ENCODE data around the gene MTMR6. TPM values are rescaled to one million over a fixed set of nuclear protein-coding genes. Genes with fewer than 3 reads are reported as not detected.

MTMR6 gene
- total RNA-seq, 1 donor from 2014 or later, result 9.6 TPM

DNA sequence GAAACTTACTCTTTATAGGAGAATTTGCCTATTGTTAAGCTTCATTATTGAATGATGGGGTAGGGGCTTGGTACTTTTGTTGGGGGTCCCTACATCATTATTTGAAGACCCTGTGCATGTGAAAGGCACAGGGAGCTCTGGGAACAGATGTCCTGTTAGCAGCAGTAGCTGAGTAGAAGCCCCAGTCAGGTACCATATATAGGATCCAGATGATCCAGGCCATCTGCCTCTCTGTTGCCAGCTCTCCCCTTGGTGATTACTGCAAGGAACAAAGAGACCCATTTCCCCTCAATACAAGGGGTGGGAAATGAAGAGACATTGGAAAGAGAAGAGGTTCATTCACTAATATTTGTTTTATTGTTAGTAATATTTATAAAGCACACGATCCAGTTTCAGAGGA, 4.4 kb upstream of the MTMR6 start:
- no peaks in the 10 kb centered on the region for H3K4me1 Mint-ChIP-seq (ENCODE audit: low read depth)
- H3K4me3 Mint-ChIP-seq (ENCODE audit: low read depth), result no peak overlapping the region
- H3K27me3 Mint-ChIP-seq, result peaks cover 43% of the 10 kb centered on the region
- no peaks in the 10 kb centered on the region for H3K9me3 Mint-ChIP-seq (ENCODE audit: low read depth)
- TF ChIP-seq, protein P1, sequence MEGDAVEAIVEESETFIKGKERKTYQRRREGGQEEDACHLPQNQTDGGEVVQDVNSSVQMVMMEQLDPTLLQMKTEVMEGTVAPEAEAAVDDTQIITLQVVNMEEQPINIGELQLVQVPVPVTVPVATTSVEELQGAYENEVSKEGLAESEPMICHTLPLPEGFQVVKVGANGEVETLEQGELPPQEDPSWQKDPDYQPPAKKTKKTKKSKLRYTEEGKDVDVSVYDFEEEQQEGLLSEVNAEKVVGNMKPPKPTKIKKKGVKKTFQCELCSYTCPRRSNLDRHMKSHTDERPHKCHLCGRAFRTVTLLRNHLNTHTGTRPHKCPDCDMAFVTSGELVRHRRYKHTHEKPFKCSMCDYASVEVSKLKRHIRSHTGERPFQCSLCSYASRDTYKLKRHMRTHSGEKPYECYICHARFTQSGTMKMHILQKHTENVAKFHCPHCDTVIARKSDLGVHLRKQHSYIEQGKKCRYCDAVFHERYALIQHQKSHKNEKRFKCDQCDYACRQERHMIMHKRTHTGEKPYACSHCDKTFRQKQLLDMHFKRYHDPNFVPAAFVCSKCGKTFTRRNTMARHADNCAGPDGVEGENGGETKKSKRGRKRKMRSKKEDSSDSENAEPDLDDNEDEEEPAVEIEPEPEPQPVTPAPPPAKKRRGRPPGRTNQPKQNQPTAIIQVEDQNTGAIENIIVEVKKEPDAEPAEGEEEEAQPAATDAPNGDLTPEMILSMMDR (IDR thresholded peaks at IDR 0.05; ENCODE audit: unreplicated experiment), result no peak
- no peaks in the 10 kb centered on the region for H3K36me3 Mint-ChIP-seq (ENCODE audit: insufficient read depth)
- no peak for DNase-seq (ENCODE audit: low spot score, unreplicated experiment)
- H3K27ac Mint-ChIP-seq, result no peak overlapping the region

DNA sequence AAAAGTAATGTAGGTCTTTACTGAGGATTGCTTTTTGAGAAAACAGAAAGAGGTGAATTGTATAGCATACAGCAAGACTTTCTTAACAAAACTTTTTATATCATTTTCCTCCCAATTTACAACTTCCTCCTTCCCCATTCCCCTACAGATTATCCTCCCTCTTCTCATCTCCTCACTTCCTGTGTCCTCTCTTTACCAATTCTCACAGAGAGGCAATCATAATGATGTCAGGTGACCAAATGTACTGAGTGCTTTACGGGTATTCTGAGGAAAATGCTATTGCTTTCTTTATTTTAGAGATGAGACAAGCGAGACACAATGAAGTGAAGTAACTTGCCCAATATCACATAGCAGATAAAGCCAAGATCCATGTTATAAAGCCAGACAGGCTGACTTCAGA, 1.7 kb upstream of the MTMR6 start:
- no peak overlapping the region for H3K4me3 Mint-ChIP-seq (ENCODE audit: low read depth)
- H3K4me1 Mint-ChIP-seq (ENCODE audit: low read depth), result peaks cover 5% of the 10 kb centered on the region
- H3K27me3 Mint-ChIP-seq, result peaks cover 27% of the 10 kb centered on the region
- no peak for DNase-seq (ENCODE audit: low spot score, unreplicated experiment)
- no peaks in the 10 kb centered on the region for H3K9me3 Mint-ChIP-seq (ENCODE audit: low read depth)
- no peaks in the 10 kb centered on the region for H3K36me3 Mint-ChIP-seq (ENCODE audit: insufficient read depth)
- no peak overlapping the region for H3K27ac Mint-ChIP-seq
- TF ChIP-seq, protein P1 (IDR thresholded peaks at IDR 0.05; ENCODE audit: unreplicated experiment), result no peak

DNA sequence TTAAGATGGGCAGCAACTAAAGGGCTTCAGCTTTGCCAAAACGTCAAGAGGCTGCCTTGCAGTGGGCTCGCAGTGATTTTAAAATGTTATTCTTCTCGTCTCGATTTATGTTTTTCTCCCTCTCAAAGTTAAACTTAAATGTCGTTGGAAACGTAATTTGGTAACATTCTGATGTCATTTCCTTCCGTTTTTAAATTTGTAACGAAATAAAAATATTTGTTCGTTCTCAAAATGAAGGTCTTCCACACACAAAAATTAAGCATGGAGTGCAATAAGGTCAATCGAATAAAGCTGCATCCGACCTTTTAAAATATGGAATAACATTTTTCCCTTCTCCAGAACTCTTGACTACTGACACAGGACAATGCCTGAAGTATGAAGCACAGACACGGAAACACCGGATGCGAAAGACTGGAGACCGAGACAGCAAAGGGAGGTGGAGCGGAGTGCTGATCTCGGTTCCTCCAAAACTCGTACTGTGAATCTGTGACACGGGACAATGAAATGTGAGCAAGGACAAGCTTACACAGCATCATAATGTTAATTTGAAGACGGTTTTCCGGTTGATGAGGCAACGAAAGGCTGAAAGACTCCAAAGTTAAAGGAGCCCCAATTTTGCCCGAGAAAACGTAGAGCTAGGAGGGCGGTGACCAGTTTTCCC, 850 bp downstream of the MTMR6 start:
- Mint-ChIP-seq H3K4me3 (ENCODE audit: low read depth) (peak overlapping the region; percentile 92), H3K9me3 (ENCODE audit: low read depth) (no peaks in the 10 kb centered on the region), H3K27me3 (peaks cover 21% of the 10 kb centered on the region), H3K27ac (peak overlapping the region; percentile 91), H3K4me1 (ENCODE audit: low read depth) (peaks cover 5% of the 10 kb centered on the region), H3K36me3 (ENCODE audit: insufficient read depth) (peaks cover 2% of the 10 kb centered on the region)
- no peak for DNase-seq (ENCODE audit: low spot score, unreplicated experiment)
- TF ChIP-seq, protein P1 (IDR thresholded peaks at IDR 0.05; ENCODE audit: unreplicated experiment), result no peak

DNA sequence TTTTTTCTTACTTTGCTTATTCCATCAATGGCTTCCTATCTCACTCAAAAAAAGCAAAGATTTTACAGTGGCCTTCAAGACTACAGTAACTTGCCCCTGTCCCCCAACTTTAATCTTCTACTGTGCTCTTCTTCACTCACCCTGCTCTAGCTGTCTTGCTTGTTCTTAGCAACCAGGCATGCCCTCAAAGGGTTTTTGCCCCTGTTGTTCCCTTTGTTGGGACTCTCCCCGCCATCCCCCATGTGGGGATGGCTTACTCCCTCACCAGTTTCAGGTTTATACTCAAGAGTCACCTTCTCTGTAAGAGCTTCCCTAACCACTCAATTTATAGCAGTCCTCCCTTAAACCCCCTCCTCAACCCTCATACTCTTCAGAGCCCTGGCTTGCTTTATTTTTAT, 5.4 kb downstream of the MTMR6 start:
- Mint-ChIP-seq H3K27ac (peak overlapping the region; percentile 11), H3K9me3 (ENCODE audit: low read depth) (no peaks in the 10 kb centered on the region)

DNA sequence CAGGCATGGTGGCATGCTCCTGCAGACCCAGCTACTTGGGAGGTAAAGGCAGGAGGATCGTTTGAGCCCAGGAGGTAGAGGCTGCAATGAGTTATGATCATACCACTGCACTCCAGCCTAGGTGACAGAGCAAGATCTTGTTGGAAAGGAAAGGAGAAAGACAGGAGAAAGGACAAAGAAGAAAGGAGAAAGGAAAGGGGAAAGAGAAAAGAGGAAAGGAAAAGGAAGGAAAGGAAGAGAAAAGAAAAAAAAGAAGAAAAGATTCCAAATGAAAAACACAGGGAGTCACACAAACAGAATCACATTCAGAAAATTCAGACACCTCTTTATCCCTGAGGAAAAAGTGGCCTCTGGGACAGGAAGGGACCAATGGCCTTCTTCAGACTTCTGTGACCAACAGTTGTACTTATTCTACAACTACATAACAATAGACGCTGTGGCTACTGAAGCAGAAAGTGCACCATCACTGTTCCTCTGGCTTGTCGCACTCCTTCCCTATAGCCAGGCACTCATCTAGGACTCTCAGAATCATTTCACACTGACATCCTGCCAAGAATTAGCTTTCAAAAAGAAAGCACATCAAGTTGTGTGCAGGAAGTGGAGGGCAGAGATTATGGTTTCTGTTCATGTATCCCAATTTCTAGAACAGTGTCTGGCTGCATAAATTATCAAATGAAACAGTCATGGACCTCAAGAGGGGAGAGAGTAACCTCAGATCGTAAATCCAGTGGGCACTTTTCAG, 5.9 kb downstream of the MTMR6 start:
- DNase-seq (ENCODE audit: low spot score, unreplicated experiment), result no peak
- TF ChIP-seq, protein P1 (IDR thresholded peaks at IDR 0.05; ENCODE audit: unreplicated experiment), result no peak
- H3K4me3 Mint-ChIP-seq (ENCODE audit: low read depth), result no peak overlapping the region
- H3K36me3 Mint-ChIP-seq (ENCODE audit: insufficient read depth), result peaks cover 2% of the 10 kb centered on the region
- H3K4me1 Mint-ChIP-seq (ENCODE audit: low read depth), result peaks cover 5% of the 10 kb centered on the region
- H3K27ac Mint-ChIP-seq, result no peak overlapping the region
- H3K9me3 Mint-ChIP-seq (ENCODE audit: low read depth), result no peaks in the 10 kb centered on the region
- H3K27me3 Mint-ChIP-seq, result no peaks in the 10 kb centered on the region

More for the DNA sequence above, 5.4 kb downstream of the MTMR6 start:
- TF ChIP-seq, protein P1 (IDR thresholded peaks at IDR 0.05; ENCODE audit: unreplicated experiment), result no peak
- DNase-seq (ENCODE audit: low spot score, unreplicated experiment), result no peak
- no peaks in the 10 kb centered on the region for H3K27me3 Mint-ChIP-seq
- peaks cover 2% of the 10 kb centered on the region for H3K36me3 Mint-ChIP-seq (ENCODE audit: insufficient read depth)
- H3K4me1 Mint-ChIP-seq (ENCODE audit: low read depth), result peaks cover 7% of the 10 kb centered on the region
- no peak overlapping the region for H3K4me3 Mint-ChIP-seq (ENCODE audit: low read depth)
